Measurements from ENCODE around the gene SLC1A4.

Gene SLC1A4

GRCh38 chr2:64982311-64982857 lies 6.8 kb upstream of the SLC1A4 start:
- ChIA-PET POLR2A (ENCODE audit: low non-redundant PET) (no interaction called here), CTCF (interaction anchor here (1.2 kb wide), 1 partner anchor 29 kb away, joined by 3 read pairs; no protein-coding TSS in a partner anchor)
- H3K27ac ChIP-seq: no peak overlapping the region
- no peak for DNase-seq (ENCODE audit: low spot score)
- TF ChIP-seq, protein P1, sequence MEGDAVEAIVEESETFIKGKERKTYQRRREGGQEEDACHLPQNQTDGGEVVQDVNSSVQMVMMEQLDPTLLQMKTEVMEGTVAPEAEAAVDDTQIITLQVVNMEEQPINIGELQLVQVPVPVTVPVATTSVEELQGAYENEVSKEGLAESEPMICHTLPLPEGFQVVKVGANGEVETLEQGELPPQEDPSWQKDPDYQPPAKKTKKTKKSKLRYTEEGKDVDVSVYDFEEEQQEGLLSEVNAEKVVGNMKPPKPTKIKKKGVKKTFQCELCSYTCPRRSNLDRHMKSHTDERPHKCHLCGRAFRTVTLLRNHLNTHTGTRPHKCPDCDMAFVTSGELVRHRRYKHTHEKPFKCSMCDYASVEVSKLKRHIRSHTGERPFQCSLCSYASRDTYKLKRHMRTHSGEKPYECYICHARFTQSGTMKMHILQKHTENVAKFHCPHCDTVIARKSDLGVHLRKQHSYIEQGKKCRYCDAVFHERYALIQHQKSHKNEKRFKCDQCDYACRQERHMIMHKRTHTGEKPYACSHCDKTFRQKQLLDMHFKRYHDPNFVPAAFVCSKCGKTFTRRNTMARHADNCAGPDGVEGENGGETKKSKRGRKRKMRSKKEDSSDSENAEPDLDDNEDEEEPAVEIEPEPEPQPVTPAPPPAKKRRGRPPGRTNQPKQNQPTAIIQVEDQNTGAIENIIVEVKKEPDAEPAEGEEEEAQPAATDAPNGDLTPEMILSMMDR (conservative IDR thresholded peaks at IDR 0.05; ENCODE audit: low read depth): no peak

DNA sequence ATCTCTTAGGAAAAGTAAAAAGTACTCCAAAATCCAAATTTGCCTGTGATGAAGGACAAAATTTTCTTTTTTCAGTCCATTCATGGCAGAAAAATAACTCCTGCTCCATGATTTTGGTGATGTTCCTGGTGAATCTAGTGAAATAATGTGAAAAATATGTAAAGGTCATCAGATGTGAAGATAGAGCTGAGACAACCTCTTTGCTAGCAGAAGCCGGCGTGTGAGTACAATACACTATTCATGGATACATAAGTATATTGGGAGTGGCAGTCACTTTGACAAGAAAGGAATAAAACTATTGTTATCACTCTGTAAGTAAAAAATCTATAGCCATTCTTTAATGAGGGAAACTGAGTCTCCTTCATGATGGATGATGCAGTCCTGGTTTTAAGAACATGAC lies 6.3 kb upstream of the SLC1A4 start:
- ChIA-PET CTCF (no interaction called here), POLR2A (ENCODE audit: low non-redundant PET) (no interaction called here)
- no peak for DNase-seq (ENCODE audit: low spot score)
- no peak overlapping the region for H3K27ac ChIP-seq
- TF ChIP-seq, protein P1 (conservative IDR thresholded peaks at IDR 0.05; ENCODE audit: low read depth): no peak

- ChIA-PET POLR2A (ENCODE audit: low non-redundant PET) (no interaction called here), CTCF (no interaction called here)
- TF ChIP-seq, protein P1 (conservative IDR thresholded peaks at IDR 0.05; ENCODE audit: low read depth): no peak
- DNase-seq (ENCODE audit: low spot score): no peak
- H3K27ac ChIP-seq: no peak overlapping the region
These were observed 3.8 kb upstream of the SLC1A4 start for GRCh38 chr2:64985447-64985846.

GRCh38 chr2:64987001-64987955 lies 1.9 kb upstream of the SLC1A4 start:
- DNase-seq (ENCODE audit: low spot score): peak; percentile 38
- peak overlapping the region; percentile 94; the same call in 1 of the 2 replicates for H3K27ac ChIP-seq
- TF ChIP-seq, protein P1 (conservative IDR thresholded peaks at IDR 0.05; ENCODE audit: low read depth): no peak
- ChIA-PET CTCF (interaction anchor here (0.6 to 0.9 kb wide), 4 partner anchors 15 to 954 kb away, joined by 3 read pairs; no protein-coding TSS in a partner anchor), POLR2A (ENCODE audit: low non-redundant PET) (interaction anchor here (0.5 kb wide), 1 partner anchor 551 kb away, joined by 3 read pairs; no protein-coding TSS in a partner anchor)

GRCh38 chr2:64987956-64988419 lies 1.2 kb upstream of the SLC1A4 start:
- TF ChIP-seq, protein P1 (conservative IDR thresholded peaks at IDR 0.05; ENCODE audit: low read depth): no peak
- ChIA-PET CTCF (interaction anchor here (0.6 to 0.9 kb wide), 3 partner anchors 14 to 70 kb away, joined by 3 read pairs; no protein-coding TSS in a partner anchor), POLR2A (ENCODE audit: low non-redundant PET) (interaction anchor here (0.5 to 0.9 kb wide), 2 partner anchors 70 to 550 kb away, joined by 3 read pairs; no protein-coding TSS in a partner anchor)
- H3K27ac ChIP-seq: peak overlapping the region; percentile 94
- DNase-seq (ENCODE audit: low spot score): peak; percentile 49

GRCh38 chr2:64988420-64989125 lies 626 bp upstream of the SLC1A4 start:
- DNase-seq (ENCODE audit: low spot score): peak; percentile 77
- H3K27ac ChIP-seq: peak overlapping the region; percentile 94
- ChIA-PET CTCF (interaction anchor here (0.6 to 0.9 kb wide), 3 partner anchors 13 to 342 kb away, joined by 3 to 5 read pairs (median 3); no protein-coding TSS in a partner anchor), POLR2A (ENCODE audit: low non-redundant PET) (interaction anchor here (0.9 kb wide), 1 partner anchor 71 kb away, joined by 3 read pairs; no protein-coding TSS in a partner anchor)
- TF ChIP-seq, protein P1 (conservative IDR thresholded peaks at IDR 0.05; ENCODE audit: low read depth): peak; percentile 30; the same call in 1 of the 2 replicates

Measured in RWPE1 (cell line).